Epidermal melanocyte (primary cell): Measurements from ENCODE around the gene CGN.

Experiments
- DNase-seq: peaks from one replicate; pipeline ENCODE4 v3.0.0; 2011; ENCODE audit warnings: low spot score; ENCODE audit not compliant: insufficient read length

Gene CGN, protein sequence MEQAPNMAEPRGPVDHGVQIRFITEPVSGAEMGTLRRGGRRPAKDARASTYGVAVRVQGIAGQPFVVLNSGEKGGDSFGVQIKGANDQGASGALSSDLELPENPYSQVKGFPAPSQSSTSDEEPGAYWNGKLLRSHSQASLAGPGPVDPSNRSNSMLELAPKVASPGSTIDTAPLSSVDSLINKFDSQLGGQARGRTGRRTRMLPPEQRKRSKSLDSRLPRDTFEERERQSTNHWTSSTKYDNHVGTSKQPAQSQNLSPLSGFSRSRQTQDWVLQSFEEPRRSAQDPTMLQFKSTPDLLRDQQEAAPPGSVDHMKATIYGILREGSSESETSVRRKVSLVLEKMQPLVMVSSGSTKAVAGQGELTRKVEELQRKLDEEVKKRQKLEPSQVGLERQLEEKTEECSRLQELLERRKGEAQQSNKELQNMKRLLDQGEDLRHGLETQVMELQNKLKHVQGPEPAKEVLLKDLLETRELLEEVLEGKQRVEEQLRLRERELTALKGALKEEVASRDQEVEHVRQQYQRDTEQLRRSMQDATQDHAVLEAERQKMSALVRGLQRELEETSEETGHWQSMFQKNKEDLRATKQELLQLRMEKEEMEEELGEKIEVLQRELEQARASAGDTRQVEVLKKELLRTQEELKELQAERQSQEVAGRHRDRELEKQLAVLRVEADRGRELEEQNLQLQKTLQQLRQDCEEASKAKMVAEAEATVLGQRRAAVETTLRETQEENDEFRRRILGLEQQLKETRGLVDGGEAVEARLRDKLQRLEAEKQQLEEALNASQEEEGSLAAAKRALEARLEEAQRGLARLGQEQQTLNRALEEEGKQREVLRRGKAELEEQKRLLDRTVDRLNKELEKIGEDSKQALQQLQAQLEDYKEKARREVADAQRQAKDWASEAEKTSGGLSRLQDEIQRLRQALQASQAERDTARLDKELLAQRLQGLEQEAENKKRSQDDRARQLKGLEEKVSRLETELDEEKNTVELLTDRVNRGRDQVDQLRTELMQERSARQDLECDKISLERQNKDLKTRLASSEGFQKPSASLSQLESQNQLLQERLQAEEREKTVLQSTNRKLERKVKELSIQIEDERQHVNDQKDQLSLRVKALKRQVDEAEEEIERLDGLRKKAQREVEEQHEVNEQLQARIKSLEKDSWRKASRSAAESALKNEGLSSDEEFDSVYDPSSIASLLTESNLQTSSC

GRCh38 chr1:151510957-151511635 is at the start of gene CGN:
TSS of gene CGN (plus strand) at chr1:151511387. CDS start at chr1:151518520, 7,133 bp downstream.
- peak; percentile 41 for DNase-seq

GRCh38 chr1:151461694-151462093 is 49.5 kb upstream of the CGN start:
- DNase-seq, result no peak

DNA sequence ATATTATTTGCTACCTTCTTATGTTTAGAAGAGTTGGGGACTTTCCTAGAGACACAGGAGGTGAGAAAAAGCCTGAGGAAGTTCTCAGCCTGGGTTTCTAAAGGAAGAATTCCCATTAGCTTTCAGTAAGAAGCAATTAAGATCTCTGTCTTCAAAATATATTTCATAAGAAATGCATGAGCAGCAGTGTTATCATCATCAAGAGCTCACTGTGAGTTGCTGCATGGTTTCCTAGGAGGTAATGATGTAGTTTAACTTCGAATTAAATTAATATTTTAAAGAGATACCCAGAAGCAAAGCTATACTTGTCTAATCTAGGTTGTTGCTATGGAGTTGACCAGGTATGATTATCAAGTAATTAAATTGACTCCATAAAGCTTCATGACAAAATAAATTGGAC is 46.2 kb upstream of the CGN start:
- DNase-seq, result no peak

GRCh38 chr1:151472856-151473731 is 38.1 kb upstream of the CGN start:
- DNase-seq, result peak; percentile 44

- no peak for DNase-seq
Observed at GRCh38 chr1:151474745-151475144, 36.4 kb upstream of the CGN start.

GRCh38 chr1:151475175-151475574 is 36.0 kb upstream of the CGN start:
- DNase-seq, result no peak

DNA sequence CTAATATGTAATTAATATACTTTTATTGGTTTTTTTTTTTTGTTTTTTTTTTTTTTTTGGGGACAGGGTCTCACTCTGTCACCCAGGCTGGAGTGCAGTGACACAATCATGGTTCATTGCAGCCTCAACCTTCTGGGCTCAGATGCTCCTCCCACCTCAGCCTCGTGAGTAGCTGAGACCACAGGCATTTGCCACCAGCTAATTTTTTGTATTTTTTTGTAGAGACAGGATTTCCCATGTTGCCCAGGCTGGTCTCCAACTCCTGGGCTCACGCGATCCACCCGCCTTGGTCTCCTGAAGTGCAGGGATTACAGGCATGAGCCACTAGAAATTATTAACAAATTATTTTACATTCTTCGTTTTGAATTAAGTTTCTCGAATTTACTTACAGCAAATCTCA is 35.1 kb upstream of the CGN start:
- no peak for DNase-seq

GRCh38 chr1:151477066-151477465 is 34.1 kb upstream of the CGN start:
- no peak for DNase-seq

GRCh38 chr1:151478140-151478812 is 32.9 kb upstream of the CGN start:
- no peak for DNase-seq

DNA sequence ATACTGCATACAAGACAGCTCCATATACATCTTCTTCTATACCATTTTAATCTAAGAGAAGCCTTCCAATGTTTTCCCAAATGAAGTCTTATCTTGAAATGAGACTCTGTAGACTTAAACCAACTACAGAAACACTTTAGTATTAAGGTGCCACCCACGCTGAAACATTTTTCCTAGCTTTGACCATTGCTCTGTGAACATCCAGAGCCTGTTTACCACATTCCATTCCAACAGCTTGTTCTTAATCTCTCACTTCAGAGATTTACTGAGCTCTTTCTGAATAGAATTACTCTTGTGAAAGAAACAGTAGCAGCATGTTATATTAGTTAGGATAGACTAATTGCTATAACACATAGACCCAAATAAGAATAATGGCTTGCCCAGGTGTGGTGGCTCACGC is 32.3 kb upstream of the CGN start:
- no peak for DNase-seq

- DNase-seq, result no peak
Observed at GRCh38 chr1:151479462-151479861, 31.7 kb upstream of the CGN start.

DNA sequence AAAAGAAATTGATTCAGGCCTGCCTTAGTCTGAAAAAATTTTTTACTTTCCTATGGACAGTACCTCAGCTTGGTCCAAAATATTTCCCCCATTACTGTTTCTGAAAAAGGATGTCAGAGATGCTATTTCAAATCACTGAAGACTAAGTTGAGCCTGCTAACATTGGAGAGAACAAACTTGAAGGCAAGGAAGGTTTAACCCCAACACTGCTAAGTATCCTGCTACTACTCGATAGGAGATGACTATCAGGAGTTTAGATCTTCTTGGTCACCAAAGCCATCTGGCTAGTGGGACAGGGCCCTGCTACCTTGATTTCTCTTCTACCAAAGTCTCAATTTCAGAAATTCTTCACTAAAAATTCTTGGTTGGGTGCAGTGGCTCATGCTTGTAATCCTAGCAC is 29.2 kb upstream of the CGN start:
- no peak for DNase-seq

DNA sequence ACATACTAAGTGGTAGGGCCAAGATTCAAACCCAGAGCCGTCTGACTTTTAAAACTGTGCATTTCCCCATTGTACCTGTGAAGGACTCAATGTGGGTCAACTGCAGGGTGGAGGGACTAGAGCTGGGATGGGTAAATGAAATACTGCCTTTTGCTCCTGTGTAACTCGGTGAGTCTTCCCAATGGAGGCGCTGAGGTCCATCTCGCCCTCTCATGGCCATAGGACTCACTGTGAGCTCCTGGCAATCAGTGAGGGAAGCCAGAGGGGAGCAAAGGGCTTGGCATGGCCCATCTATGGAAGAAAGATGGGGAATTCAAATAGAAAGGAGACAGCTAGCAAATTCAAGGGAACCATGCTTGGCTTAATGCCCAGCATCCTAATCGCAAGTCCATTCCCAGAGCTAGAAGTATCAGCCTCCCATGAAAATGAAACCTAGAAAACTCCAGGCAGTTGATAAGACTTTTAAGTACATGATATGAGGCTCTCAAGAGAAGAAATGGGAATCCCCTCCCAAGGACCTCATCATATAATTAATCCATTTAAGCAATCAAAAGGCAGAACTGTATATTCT is 25.4 kb upstream of the CGN start:
- DNase-seq, result no peak

DNA sequence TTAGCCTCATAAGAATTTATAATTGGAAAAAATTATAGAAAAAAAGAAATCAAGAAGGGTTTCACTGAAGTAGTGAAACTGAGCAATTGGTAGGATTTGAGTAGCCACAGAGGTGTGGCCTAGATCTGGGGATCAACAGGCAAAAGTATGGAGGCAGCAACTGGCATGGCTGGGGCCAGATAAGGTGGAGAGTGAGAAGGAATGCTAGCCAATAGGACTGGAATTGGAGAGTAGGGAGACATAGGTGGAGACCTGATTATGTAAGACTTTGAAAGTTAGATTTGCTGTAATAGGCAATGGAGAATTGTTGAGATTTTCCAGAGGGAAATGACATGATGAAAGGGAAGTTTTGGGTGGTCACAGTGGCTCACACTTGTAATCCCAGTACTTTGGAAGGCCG is 24.6 kb upstream of the CGN start:
- DNase-seq, result no peak

DNA sequence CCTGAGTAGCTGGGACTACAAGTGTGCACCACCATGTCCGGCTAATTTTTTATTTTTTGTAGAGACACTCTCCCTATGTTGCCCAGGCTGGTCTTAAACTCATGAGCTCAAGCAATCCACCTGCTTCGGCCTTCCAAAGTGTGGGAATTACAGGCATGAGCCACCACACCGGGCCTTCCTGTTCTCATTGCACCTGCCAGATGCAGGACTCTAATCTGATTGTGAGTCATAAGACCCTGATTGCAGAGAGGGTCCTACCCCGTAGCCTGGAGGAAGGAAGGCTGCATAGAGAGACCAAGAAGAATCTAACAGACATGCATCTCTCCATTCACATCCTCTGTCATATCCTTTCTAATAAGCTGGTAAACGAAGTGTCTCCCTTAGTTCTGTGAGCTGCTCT is 19.5 kb upstream of the CGN start:
- DNase-seq, result no peak

GRCh38 chr1:151492120-151492519 is 19.1 kb upstream of the CGN start:
- DNase-seq, result no peak

- DNase-seq, result no peak
Observed at GRCh38 chr1:151493042-151493441, 18.1 kb upstream of the CGN start.

DNA sequence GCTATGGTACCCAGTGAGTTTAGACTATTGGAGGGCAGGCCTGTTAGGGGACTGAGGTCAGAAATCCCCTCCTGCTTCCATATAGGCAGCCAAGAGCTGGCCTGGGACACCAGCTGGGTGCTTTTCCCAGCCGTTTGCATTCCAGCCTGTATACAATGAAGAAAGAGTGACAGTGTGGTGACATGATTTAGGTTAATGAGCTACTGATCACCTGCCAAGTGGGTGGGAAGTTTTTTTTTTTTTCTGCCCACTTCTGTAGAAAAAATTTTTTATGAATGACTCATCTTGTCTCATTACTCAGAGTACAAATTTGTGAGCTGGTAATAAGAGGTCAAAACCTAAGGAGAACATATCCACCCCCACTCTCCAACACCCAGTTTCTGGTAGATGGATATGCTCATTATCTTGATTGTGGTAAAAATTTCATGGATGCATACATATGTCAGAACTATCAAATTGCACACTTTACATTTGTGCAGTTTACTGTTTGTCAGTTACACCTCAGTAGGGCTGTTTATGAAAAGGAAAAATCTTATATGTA is 16.4 kb upstream of the CGN start:
- DNase-seq, result no peak

DNA sequence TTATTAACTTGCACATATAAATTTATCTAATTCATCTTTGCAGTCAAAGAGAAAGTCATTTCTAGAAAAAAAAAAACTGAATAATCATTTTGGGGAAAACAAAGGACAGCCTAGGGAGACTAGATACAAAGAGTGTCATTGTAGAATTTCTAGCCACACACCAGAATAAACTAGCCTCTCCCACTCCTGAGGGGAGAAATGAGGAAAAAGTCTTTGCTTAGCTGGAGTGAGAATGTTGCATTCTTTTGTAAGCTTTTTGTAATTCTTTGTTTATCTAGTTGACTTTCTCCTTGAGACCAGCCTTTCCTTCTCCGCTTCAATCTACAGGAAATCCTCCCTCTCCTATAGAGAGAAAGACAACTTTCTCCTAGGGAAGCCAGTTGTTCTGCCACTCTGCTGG is 15.9 kb upstream of the CGN start:
- DNase-seq, result no peak
